SH-SY5Y (cell line): Measurements from ENCODE around the gene RBM12.

Experiments
- GATA2 ChIP-seq: IDR thresholded peaks from 2 replicates; pipeline ENCODE4 v1.6.1; 2011; ENCODE audit warnings: mild to moderate bottlenecking, low read depth, low read length
- GATA3 ChIP-seq: IDR thresholded peaks from 2 replicates; pipeline ENCODE4 v1.6.1; 2011; ENCODE audit warnings: low read depth, mild to moderate bottlenecking, low read length, moderate library complexity

The RBM12 gene

GRCh38 chr20:35663516-35664465, 909 bp downstream of the RBM12 start:
- TF ChIP-seq GATA3 = no peak

DNA sequence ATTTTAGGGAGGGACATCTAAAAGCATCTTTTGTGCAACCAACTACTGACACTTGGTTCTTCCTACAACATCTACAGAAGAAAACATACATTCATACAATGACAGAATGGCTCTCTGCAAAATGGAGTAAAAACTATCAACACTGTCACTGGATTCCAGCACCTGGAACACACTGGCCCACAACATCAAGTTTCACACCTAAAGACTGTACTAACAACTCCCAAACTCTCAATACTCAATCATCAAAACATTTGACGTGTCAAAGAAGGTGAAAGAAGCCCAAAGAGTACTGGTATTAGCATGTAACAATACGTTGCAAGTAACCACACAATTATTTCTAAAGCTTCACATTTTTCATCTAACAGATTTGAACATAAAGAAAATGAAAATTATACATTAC, 2.1 kb downstream of the RBM12 start:
- TF ChIP-seq GATA2 (no peak), GATA3 (no peak)

DNA sequence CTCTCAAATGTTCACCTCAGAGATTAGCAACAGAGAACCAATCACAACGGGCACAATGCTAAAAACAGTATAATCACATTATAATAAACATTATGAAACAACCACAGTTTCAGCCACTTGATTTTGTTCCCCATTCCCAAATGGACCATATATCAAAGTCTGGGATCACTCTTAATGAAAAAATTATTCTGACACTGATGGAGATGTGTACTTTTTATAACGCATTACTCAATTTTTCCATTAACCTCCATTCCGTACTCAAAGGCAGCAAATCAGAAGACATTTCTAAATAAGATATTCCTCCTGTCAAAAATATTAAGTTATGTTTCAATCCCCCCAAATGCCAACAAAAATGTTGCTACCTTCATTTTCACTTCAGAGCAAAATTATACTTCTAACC, 2.8 kb downstream of the RBM12 start:
- TF ChIP-seq GATA2 = no peak
- TF ChIP-seq GATA3 = no peak

GRCh38 chr20:35661053-35661452, 3.6 kb downstream of the RBM12 start:
- TF ChIP-seq GATA3 (no peak), GATA2 (no peak)

DNA sequence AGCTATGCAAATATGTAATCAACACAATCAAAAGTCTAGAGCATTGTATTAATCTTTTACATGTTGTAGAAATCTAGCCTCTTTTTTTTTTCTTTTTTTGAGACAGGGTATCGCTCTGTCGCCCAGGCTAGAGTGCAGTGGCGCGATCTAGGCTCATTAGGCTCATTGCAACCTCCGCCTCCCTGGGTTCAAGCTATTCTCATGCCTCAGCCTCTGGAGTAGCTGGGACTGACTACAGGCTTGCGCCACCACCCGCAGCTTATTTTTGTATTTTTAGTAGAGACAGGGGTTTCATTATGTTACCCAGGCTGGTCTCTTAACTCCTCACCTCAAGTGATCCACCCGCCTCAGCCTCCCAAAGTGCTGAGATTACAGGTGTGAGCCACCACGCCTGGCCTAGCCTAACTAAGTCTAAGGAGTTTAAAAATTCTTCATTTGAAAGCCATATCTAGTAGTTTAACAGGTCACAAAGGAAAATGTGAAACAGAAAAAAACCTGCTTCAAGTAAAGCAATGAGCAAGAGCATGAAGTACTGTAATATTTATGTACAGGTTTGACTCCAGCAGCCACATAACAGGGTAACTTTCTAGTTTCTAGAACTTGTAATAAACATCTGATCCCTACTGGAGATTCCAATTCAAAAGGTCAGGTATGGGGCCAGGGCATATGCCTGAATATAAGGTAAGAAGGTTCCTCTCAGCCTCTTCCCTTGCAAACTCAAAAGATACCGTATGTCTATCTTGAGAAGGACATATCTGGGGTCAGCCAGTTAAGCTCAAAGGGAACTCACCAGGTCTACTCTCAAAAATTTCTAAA, 4.4 kb downstream of the RBM12 start:
- TF ChIP-seq GATA2 = no peak
- TF ChIP-seq GATA3 = no peak

- TF ChIP-seq GATA2 (no peak), GATA3 (no peak)
Observed at GRCh38 chr20:35657271-35657670, 7.4 kb downstream of the RBM12 start.

DNA sequence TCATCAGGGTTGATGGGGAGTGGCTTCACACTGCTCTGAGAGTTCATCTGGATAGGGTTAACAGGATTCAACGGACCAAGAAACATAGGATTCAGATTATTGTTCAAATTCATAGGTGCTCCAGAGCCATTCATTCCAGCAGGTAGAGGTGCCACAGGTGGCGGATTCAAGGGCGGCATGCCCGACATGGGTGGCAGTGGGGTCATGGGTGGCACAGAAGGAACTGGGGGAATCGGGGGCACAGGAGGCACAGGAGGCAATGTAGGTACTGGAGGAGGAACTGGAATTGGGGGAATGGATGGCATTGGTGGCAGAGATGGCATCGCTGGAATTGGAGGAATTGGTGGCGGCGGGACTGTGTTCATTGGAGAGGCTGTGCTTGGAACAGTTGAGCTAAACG, 10.3 kb downstream of the RBM12 start:
- no peak for TF ChIP-seq GATA2
- no peak for TF ChIP-seq GATA3

- no peak for TF ChIP-seq GATA3
- no peak for TF ChIP-seq GATA2
Observed at GRCh38 chr20:35653893-35654292, 10.8 kb downstream of the RBM12 start.

GRCh38 chr20:35653430-35653734, 11.3 kb downstream of the RBM12 start:
- TF ChIP-seq GATA2 (no peak), GATA3 (no peak)

DNA sequence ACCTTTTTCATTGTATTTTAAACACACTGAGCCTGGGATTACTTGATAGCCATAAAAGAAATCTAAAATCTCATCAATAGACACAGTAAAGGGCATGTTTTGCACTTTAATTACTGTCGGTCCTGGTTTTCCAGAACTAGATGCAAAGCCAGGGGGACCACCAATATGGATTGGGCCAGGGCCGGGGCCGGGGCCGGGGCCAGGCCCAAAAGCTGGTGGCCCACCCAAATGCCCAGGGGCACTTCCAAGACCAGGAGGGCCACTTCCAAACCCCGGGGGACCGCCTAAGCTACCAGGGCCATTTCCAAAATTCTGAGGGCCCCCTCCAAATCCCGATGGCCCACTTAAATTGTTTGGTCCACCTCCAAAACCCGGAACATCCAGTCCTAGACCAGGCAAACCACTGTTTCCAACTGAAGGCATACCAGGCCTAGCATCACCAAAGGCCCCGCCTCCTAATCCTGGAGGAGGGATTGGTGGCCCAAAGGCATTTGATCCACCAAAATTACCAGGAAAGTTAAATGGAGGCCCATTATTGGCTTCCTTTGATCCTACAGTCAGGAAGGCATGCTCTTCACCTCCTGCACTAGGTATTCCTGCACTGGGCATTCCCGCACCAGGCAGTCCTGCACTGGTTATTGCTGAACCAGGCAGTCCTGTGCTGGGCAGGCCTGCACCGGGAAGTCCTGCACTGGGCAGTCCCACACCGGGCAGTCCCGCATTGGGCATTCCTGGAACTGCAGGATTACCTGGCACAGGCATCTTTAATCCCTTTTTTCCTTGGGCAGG, 11.9 kb downstream of the RBM12 start:
- TF ChIP-seq GATA3 = no peak
- TF ChIP-seq GATA2 = no peak

DNA sequence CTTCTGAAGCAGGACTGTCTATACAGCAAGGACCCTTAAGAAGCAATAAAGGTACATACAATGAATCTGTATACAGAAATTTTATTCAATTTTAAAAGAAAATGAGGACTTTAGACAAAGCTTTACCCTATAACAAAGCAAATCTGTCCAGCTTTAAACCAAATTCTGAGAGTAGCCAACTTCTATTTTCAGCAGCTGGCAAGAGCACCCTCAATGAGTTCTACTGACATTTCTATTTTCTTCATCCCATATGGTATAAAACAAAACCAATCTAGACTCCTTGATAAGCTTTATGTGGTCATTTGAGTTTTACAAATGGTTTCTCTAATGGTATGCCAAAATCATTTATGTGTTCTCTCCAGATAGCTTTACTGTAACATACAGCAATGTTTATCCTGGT, 12.7 kb downstream of the RBM12 start:
- TF ChIP-seq GATA2 (no peak), GATA3 (no peak)

GRCh38 chr20:35650632-35651031, 14.1 kb downstream of the RBM12 start:
- TF ChIP-seq GATA2 = no peak
- no peak for TF ChIP-seq GATA3

DNA sequence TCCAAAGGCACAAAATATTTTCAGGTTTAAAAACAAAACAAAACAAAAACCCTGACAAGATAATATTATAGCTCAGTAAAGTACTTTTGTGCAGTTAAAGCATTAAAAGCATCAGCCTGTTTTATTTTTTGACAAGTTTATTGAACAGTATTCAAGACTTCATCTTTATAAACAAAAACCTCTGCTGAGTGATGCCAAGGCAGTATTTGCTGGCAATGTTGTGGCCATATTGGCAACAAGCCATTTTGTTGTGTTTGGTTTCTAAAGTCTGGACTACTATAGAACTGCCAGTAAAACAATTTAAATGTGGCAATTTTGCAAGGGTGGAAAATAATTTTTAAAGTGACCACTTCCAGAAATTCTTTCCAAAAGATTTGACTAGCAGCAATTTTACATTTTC, 15.9 kb downstream of the RBM12 start:
- TF ChIP-seq GATA2 (no peak), GATA3 (no peak)

- TF ChIP-seq GATA3 (no peak), GATA2 (no peak)
Observed at GRCh38 chr20:35644806-35645205, 19.9 kb downstream of the RBM12 start.
